ENCODE results near the gene DNAJB13. TPM values are rescaled to one million over a fixed set of nuclear protein-coding genes. Genes with fewer than 3 reads are reported as not detected.

The DNAJB13 gene
- total RNA-seq, 1 donor from 2014 or later = 0.10 TPM

DNA sequence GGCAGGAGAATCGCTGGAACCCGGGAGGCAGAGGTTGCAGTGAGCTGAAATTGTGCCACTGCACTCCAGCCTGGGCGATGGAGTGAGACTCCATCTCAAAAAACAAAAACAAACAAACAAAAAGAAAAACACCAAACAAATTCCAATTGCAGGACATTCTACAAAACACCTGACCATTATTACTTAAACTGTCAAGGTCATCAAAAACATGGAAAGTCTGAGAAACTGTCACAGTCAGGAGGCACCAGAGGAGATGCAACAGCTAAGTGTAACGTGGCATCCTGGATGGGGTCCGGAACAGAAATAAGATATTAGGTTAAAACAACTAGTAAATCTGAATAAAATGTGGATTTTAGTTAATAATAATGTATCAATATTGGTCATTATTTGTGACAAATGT is 914 bp upstream of the DNAJB13 start:
- intact Hi-C loops (cut with micrococcal nuclease) = no loop called here

DNA sequence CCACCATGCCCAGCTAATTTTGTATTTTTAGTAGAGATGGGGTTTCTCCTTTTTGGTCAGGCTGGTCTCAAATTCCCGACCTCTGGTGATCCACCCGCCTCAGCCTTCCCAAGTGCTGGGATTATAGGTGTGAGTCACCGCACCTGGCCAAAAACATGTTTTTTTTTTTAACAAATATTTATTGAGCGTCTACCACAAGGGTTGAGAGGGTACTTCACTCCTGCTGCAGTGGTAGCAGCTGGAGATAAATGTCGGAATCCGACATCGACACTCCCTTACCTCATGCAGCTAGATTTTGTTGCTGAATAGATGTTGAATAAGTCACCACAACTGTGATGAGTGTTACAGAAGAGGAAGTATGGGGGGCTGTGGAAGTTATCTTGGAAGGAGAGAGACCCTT is 971 bp downstream of the DNAJB13 start:
- intact Hi-C loops (cut with micrococcal nuclease) = no loop called here

DNA sequence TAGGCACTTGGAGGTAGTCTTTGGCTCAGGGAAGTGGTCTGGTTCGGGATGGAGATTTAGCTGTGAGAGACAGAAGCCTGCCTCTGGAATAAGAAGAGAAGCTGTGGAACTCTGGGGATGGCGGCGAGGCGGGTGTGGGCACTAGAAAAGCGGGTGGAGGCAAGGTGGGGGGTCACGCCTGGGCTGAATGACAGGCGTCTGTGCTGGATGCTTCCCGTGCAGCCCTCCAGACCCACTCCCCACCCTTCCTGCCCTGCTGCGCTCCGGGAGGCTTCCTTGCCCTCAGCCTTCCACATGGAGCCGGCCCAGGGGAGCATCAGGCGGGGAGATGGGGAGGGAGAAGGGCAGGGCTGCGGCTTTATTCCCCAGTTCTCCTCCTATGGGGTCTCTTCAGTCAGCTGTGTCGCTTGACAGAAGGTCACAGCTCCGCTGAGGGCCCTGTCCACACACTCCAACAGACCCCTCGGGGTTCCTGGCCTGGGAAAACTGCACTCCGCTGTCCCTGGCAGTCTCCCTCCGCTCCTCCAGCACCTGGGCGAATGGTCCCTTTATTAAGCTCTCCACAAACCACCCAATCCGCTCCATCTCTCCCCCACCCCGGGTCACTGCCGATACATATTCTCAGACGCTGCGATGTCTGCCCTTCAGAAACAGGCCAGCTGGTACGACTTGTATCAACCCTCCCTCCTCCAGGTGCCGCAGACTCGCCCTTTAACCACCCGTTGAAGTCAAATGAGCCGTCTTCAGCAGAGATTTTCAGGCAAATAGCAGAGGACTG is 6.2 kb downstream of the DNAJB13 start:
- intact Hi-C loops (cut with micrococcal nuclease) = no loop called here

DNA sequence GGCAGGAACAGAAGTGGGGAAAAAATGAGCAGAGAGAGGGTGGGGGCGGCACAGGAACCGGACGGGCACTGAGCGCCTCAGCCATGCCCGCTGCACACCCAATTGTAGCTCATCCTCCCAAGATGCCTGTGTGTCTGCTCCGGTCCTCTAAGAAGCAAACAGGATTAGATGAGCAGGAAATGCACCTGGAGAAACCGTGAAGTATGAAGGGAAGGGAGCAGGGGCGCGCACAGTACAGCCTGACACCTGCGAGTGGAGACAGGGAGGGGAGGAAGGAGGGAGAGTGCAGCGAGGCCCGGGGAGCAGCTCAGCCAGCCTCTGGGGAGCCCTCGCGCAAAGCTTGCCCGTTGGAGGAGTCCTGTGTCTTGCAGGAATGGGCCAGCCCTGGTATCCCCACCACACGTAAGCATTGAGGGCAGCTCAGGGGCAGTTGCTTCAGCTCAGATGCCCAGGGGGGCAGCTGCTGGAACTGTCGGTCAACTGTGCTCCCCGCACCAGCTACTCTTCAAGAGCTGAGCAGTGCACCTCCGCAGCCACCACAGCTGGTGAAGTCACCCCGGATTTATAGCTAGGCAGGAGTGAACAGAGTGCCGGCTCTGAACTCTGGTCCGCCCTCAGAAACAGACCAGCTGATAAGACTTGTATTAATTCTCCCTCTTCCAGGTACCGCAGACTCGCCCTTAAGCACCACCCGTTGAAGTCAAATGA is 7.0 kb downstream of the DNAJB13 start:
- intact Hi-C loops (cut with micrococcal nuclease) = no loop called here

DNA sequence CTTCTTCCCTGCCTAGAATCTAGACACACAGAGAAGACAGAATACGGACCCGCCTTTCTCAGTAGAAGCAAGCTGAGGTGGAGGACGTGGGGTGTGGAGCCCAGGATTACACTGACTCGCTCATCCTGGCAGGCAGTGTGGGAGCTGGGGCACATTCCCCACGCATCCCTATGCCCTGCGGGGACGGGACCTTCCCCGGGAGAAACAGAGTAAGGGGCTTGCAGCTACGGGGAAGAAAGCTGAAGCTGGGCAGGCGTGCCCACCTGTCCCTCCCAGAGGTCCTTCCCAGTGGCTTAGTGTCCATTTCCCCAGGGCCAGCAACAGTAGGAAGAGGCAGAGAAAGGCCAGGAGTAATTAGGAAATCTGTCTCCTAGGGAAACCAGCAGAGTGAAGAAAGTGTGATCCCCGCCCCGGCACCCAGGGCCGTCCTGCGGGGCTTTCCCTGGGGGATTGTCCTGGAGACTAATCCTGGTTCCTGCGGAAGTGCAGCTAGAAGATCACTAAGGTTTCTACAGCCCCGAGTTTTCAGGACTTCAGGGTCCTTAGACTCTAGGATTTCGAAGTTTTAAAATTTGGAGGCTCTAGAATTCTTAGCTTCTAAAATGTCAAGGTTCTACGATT is 7.8 kb downstream of the DNAJB13 start:
- intact Hi-C loops (cut with micrococcal nuclease) = no loop called here

DNA sequence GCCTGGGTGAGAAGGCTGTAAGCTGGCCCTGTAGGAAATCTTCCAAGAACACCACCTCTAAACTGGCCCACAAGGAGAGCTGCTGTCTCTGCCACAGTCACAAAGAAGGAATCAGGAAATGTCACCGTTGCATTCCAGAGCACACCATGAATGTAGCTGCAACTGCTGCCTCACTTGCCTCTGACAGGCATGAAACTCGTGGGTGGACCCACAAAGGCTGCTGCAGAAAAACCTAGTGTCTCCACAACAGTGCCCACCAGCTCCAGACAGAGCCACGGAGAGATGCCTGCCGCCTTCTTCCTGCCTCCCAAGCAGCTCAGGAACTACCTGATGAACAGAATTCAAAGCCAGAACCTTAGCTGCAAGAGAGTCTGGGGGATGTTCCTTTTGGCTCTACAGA is 10.5 kb downstream of the DNAJB13 start:
- intact Hi-C loops (cut with micrococcal nuclease) = no loop called here

DNA sequence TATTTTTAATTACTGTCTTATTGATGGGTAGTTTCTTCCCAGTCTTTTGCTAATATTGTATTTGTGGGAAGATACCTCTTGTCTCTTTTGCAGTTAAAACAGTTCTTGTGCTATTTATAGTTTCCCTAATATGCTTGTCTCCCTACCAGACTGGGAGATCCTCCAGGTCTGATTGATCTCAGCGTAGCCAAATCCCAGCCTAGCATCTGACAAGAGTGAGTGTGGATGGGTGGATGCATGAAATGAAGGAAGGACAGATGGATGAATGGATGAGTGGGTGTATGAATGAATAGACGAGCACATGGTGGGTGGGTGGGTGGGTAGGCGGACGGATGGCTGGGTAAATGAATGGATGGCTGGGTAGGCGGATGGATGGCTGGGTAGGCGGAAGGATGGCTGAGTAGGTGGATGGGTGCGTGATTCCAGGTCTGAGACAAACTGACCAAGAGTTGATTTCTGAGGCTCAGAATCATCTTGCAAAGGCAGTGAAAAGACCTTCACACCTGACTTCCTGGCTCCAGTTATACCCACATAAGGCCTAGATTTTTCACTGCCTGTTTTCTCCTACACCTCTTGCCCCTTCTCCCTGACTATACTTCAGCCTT is 11.4 kb downstream of the DNAJB13 start:
- intact Hi-C loops (cut with micrococcal nuclease) = no loop called here

DNA sequence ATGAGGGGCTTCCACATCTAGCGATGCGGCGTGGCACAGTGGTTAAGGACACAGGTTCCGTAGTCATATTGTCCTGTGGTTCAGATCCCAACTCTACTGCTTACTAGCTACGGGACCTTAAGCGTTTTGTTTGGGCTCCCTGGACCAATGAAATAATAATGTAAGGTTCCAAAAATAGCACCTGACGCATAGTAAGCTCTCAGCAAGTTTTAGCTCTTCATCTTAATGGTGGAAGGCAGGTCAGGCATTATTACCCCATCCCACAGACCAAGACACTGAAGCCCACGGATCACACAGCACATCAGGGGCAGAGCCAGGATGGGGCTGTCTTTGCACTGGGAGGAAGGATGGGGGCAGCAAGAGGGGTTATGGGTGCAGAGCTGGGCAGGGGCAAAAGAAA is 13.0 kb downstream of the DNAJB13 start:
- intact Hi-C loops (cut with micrococcal nuclease) = loop anchor here (1.0 to 2.0 kb wide), 10 partner anchors 10 to 485 kb away; partner anchors contain the start of genes C2CD3 and PPME1

DNA sequence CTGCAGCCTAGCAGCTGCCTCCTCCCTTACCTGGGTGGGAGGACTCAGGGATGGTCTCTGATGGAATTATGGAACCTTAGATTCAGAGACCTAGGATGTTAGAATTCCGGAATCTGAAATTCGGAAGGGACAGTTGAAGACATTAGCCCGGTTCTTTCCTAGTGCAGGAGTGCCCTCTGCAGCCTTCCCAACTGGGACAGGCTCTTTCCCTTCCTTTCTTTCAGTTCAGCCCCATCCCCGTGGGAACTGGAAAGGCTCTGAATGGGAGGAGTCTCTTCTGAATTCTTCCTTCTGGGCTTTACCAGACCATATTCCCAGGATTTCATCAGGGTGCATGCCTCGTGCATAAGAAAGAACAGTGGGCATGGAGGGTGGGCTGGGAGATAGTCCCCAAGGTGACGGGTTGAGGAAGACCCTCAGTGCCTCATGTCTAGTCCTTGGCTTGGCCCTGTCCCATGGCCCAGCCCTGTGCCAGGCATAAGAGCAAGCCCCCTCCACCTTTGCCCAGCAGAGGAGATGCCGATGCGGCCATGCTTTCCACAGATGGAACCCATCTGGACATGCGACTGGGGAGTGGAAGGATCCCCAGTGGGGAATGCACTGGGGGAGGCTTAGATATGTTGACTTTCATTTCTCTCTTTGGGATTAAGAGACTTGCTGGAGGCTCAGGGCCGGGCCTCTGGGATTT is 14.4 kb downstream of the DNAJB13 start:
- intact Hi-C loops (cut with micrococcal nuclease) = loop anchor here (2.0 kb wide), 1 partner anchor 40 kb away; no protein-coding TSS in a partner anchor

DNA sequence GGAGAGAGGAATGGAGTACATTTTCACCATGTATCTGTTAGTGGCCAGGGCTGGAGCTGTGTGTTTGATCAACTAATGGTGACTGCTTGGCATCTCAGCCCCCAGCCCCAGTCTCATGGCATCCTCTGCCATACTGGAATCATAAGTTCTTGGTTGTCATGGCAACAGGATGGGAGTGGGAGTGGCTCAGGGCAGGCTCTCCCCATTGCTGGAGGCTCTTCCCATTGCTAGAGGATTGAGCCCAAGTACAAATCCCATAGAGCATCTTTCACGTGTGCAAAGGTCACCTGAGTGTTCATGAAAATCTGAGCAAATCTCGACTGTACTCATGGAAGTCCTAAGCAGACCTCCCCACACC is 14.9 kb downstream of the DNAJB13 start:
- intact Hi-C loops (cut with micrococcal nuclease) = loop anchor here (2.0 kb wide), 1 partner anchor 39 kb away; no protein-coding TSS in a partner anchor

DNA sequence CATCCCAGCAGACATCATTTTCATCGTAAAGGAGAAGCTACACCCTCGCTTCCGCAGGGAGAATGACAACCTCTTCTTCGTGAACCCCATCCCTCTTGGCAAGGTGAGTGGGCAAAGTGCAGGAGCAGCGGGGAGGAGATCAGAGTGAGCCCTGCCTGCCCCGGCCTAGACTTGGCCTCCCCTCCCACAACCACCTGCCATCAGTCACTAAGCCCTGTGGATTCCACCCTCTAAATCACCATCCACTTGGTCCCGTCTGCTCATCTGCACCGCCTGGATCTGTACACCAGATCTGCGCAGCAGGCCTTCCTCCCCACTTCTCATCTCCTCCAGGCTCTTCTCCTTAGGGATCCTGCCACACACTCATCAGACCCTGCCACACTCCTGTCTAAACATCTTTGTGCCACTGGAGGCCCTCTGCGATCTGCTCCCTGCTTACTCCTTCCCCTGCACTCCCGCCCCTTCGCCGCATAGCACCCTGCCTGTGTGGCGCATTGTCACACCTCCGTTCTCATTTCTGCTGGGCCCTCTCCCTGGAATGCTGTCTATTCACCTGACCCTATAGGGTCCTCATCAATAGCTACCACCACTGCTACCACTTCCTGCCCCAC is 17.6 kb downstream of the DNAJB13 start:
- intact Hi-C loops (cut with micrococcal nuclease) = no loop called here

DNA sequence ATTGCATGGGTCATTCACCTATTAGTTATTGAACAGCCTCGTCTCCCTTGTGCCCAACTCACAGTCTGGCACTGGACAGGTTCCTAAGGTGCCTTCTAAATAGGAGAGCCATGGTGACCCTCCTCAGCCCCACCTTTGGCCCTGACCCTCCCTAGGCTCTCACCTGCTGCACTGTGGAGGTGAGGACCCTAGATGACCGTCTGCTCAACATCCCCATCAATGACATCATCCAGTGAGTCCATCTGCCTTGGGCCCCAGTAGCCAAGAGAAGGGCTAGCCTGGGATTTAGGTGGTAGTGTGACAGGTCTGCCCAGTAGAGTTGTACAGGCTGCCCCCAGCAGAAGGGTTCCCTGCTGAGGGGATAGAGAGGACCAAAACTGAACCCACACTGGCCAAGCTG is 18.3 kb downstream of the DNAJB13 start:
- intact Hi-C loops (cut with micrococcal nuclease) = no loop called here

DNA sequence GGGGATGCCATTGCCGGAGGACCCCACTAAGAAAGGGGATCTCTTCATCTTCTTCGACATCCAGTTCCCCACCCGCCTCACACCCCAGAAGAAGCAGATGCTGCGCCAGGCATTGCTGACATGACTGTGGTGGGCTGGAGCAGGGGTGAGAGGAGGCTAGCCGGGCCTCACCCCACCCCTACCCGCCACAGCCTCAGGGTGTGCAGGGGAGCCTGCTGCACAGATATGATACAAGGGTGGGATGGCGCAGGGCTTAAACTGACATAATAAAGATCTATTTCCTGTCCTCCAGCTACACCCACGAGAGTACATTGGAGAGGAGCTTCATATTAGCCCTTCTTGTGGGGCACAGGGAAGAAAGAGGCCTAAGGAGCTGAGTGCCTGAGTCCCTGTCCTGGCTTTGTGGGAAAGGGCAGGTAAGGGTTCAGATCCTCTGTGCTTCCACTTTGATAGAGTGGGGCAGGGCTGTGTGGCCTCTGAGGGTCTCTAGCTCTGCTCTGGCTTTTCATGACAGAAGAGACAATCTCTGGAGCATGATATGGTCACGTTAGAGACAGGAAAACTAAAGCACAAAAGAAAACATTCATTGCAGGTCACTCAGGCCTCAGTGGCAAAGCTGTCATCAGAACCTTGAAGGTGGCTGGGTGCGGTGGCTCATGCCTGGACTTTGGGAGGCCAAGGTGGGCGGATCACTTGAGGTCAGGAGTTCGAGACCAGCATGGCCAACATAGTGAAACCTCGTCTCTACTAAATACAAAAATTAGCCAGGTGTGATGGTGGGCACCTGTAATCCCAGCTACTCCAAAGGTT is 19.4 kb downstream of the DNAJB13 start:
- intact Hi-C loops (cut with micrococcal nuclease) = no loop called here

DNA sequence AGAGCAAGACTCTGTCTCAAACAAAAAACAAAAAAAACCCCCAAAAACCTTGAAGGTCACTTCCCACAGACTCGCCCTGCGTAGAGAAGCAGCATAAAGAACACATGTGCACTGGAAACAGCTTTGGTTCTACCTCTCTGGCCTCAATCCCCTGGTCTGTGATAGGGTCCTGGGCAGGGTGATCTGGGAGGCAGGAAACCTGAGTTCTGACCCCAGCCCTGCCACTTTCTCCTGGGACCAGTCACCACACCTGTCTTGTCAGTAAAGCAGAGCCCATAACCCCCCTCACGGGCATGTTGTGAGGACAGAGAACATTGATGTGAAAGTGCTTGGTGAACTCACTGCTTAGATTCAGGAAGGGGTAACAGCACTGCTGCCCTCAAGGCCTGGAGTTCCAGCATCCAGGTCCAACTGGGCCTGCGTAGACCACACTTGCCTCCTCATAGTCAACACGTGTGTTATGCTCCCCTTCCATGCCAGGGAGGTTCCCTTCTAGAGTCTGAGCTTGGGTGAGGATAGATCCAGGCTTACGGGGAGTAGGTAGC is 20.4 kb downstream of the DNAJB13 start:
- intact Hi-C loops (cut with micrococcal nuclease) = no loop called here

DNA sequence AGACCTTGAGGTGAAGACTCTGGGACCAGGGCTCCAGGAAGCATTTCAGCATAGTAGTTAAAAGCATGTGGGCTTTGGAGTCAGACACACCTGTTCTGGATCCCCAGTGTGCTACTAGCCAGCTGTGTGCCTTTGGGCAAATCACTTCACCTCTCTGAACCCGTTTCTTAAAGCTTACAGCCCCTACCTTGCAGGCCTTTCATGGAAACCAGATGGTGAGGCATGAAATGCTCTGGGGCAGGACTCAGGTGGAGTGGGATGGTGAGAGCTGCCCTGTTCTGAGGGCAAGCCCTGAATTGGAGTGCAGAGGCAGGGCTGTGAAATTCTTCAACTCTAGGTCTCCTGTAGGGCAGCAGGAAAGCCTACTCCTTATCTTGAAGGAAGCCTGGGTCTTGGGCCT is 21.4 kb downstream of the DNAJB13 start:
- intact Hi-C loops (cut with micrococcal nuclease) = no loop called here

DNA sequence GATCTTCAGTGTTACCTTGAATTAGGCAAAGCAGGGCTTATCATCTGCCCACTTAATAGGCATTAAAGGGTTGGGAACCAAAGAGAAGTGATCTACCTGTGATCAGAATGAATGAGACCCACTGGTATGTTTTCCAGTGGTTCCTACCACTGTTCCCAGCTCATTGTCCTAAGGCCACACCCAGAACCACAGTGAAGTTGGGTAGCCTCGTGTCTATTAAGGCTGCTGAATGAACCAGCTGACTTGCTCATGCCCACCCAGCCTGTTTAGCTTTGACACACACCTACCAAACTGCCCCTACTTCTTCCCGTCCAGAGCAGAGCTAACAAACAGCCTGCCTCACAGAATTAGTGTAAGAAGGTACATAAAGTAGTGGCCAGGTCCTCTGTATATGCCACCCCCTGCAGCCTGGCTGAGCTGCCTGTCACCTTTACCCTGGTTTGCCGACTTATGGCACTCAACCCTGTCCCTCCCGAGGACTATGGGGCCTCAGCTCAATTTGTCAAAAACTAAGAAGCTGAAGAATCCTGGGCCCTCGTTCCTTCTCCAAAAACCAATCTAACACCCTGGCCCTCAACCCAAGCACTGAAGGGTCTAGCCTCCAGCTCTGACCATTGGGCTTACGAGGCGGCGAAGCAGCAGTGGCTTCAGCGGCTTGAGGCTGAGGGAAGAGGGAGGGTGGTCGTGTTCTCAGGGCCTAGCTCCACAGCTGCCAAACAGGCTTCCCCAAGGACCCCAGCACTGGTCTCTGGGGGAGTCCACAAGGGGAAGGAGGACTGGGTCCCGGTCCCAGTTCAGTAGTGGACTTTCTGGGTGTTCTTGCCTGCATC is 22.0 kb downstream of the DNAJB13 start:
- intact Hi-C loops (cut with micrococcal nuclease) = no loop called here

DNA sequence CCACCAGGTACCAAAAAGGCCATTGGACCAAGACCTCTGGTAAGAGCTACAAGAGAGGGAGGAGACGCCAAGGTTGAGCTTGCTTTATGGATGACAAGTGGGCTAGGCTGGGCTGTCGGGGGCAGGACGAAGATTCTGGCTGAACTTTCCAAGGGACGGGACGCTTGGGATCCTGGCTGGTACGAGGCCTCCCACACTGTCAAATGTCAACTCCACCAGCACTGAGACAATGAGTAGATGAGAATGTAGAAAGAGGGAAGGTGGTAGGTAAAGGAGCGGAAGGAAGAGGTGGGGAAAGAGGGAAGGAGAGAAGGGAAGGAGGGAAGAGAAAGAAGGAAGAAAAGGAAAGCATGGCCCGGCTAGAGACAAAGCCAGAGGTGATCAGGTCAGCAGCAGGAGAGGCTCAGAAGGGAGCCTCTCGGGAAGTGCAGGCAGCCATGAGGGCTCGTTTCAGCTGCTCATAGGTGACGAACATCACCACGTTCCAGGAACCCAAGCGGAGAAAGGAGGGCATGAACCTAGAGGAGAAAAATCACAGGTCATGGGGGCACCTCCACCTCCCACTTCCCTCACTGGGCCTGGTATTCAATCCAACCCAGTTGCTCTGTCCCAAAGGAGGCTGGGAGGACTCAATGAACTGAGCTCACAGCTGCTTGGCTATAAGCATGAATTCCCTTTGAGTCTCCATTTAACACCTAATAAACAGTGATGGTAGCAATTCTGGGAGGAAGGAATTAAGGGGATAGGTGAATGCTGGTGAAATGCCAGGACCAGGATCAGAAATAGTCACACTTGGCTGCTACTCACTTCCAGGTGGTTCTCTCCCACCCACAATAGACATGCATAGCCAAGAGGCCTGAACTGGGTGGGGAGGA is 24.0 kb downstream of the DNAJB13 start:
- intact Hi-C loops (cut with micrococcal nuclease) = loop anchor here (1.0 kb wide), 3 partner anchors 8 to 196 kb away; partner anchors contain the start of genes C2CD3 and PPME1

DNA sequence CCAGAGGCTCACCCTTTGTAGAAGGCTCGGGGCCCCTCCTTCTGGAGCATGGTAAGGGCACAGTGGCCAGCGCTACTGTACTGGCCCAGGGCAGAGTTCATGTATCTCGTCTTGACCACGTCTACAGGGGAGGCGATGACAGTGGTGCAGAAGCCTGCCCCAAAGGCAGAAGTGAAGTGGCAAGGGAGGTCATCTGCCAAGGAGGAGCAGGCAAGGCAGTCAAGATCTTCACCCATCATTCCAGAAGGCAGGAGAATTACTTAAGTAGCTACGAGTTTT is 24.6 kb downstream of the DNAJB13 start:
- intact Hi-C loops (cut with micrococcal nuclease) = no loop called here

All from T-helper 1 cell treated with Interleukin-12 subunit alpha and Interleukin-12 subunit beta and Interleukin-4 antibody, amounts not matched to agents 30 ng/mL and 1 ng/mL, for 36 hours (primary cell).